HepG2 (cell line): ENCODE data around the gene KLF16. TPM values are rescaled to one million over a fixed set of nuclear protein-coding genes. Genes with fewer than 3 reads are reported as not detected.

Source experiments
- ATF6 ChIP-seq: sonication (generic); formaldehyde crosslinking; conservative IDR thresholded peaks from 2 replicates; pipeline ENCODE4 v1.4.0; 2020; ENCODE audit warnings: missing genetic modification reagents
- MED8 ChIP-seq: sonication (generic); formaldehyde crosslinking; IDR thresholded peaks from 2 replicates; pipeline ENCODE4 v1.8.1; 2023; ENCODE audit warnings: mild to moderate bottlenecking, missing genetic modification reagents; ENCODE audit not compliant: insufficient replicate concordance
- TAF1 ChIP-seq: sonication (generic); formaldehyde crosslinking; IDR thresholded peaks from 2 replicates; pipeline ENCODE4 v1.4.0; 2020; ENCODE audit warnings: missing genetic modification reagents
- ZNF720 ChIP-seq: sonication (generic); formaldehyde crosslinking; IDR thresholded peaks from 2 replicates; pipeline ENCODE4 v1.4.0; 2020; ENCODE audit warnings: missing genetic modification reagents
- ZNF839 ChIP-seq: sonication (generic); formaldehyde crosslinking; IDR thresholded peaks from 2 replicates; pipeline ENCODE4 v1.4.0; 2020; ENCODE audit warnings: missing genetic modification reagents, mild to moderate bottlenecking, borderline replicate concordance
- polyA plus RNA-seq, 8 experiments: library from polyadenylated mRNA; depleted of rRNA in 3 of 8; stranded (reverse) in 7 of 8; unstranded in 1 of 8; fragments of >200 nt; fragmentation: Illumina TruSeq in 4 of 8; extraction: Trizol in 4 of 8; gene quantifications; 2 replicates each; pipeline versions ENCODE4 v1.2.1 to v1.2.3, GENCODE V29; 2011 to 2016; ENCODE audit warnings: low read depth in 4 of 8, missing spikeins in 1 of 8, mixed read lengths in 1 of 8; ENCODE audit not compliant: insufficient read depth in 1 of 8
- total RNA-seq, 5 experiments: library from RNA; depleted of rRNA; stranded (reverse); fragments of >200 nt; fragmentation: Illumina TruSeq; extraction: Trizol; gene quantifications; 2 replicates each; pipeline ENCODE4 v1.2.3, GENCODE V29; 2016; ENCODE audit warnings: low read depth in 1 of 5
- TF ChIP-seq, protein P1 (sequence below): sonication (generic); formaldehyde crosslinking; IDR thresholded peaks from 2 replicates; pipeline ENCODE4 v1.4.0; 2020; ENCODE audit warnings: mild to moderate bottlenecking, missing genetic modification reagents
- TF ChIP-seq, protein P2 (sequence below): sonication (generic); formaldehyde crosslinking; IDR thresholded peaks from 2 replicates; pipeline ENCODE4 v1.5.1; 2020; ENCODE audit warnings: mild to moderate bottlenecking, missing genetic modification reagents

KLF16 gene
- total and polyA plus RNA-seq, 2 of the 13 experiments (the other 11 are each of a cell fraction or from before 2014, with no cell fraction given) = 3.5 to 6.7 TPM

DNA sequence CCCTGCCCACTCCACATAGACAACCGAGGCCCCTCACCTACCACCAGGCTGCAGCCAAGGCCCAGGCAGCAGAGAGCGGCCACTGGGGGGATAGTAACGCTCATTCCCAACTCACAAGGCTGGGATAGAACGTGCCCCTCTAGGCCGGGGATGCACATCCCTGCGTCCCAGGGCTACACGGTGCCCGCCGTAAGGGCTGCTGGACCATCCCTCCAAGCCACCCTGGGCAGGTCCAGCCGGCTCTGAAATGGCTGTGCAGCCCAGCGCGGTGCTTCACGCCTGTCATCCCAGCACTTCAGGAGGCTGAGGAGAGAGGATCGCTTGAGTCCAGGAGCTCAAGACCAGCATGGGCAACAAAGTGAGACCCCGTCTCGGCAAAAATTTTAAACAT, 18.3 kb downstream of the KLF16 start (continued):
- TF ChIP-seq, protein P1, sequence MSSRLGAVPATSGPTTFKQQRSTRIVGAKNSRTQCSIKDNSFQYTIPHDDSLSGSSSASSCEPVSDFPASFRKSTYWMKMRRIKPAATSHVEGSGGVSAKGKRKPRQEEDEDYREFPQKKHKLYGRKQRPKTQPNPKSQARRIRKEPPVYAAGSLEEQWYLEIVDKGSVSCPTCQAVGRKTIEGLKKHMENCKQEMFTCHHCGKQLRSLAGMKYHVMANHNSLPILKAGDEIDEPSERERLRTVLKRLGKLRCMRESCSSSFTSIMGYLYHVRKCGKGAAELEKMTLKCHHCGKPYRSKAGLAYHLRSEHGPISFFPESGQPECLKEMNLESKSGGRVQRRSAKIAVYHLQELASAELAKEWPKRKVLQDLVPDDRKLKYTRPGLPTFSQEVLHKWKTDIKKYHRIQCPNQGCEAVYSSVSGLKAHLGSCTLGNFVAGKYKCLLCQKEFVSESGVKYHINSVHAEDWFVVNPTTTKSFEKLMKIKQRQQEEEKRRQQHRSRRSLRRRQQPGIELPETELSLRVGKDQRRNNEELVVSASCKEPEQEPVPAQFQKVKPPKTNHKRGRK (CRISPR knock-in tag) = no peak
- no peak for TF ChIP-seq TAF1 (CRISPR knock-in tag)
- no peak for TF ChIP-seq ATF6
- TF ChIP-seq ZNF720 (CRISPR knock-in tag) = no peak
- TF ChIP-seq ZNF839 = no peak
- TF ChIP-seq, protein P2, sequence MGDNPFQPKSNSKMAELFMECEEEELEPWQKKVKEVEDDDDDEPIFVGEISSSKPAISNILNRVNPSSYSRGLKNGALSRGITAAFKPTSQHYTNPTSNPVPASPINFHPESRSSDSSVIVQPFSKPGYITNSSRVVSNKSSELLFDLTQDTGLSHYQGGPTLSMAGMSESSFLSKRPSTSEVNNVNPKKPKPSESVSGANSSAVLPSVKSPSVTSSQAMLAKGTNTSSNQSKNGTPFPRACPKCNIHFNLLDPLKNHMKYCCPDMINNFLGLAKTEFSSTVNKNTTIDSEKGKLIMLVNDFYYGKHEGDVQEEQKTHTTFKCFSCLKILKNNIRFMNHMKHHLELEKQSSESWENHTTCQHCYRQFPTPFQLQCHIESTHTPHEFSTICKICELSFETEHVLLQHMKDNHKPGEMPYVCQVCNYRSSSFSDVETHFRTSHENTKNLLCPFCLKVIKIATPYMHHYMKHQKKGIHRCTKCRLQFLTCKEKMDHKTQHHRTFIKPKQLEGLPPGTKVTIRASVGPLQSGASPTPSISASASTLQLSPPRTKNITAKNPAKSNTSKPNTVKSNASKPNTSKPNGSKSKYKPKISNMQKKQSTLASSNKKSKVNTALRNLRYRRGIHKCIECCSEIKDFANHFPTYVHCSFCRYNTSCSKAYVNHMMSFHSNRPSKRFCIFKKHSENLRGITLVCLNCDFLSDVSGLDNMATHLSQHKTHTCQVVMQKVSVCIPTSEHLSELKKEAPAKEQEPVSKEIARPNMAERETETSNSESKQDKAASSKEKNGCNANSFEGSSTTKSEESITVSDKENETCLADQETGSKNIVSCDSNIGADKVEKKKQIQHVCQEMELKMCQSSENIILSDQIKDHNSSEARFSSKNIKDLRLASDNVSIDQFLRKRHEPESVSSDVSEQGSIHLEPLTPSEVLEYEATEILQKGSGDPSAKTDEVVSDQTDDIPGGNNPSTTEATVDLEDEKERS (CRISPR knock-in tag) = no peak
- no peak for TF ChIP-seq MED8 (CRISPR knock-in tag)
